Trophoblast cell (in vitro differentiated cells and primary cell): ENCODE data around the gene KCNMA1.
A peak's percentile ranks its signal among the peaks of the same experiment; 100 is the strongest.

ENCODE experiments used
- DNase-seq, 2 donors: peaks; one replicate each; pipeline ENCODE4 v3.0.0-alpha.2; 2016
- H2AFZ ChIP-seq: 2 replicates; pipeline ENCODE4 v1.6.1; 2013; ENCODE audit warnings: low read length, moderate library complexity, mild to moderate bottlenecking; ENCODE audit not compliant: insufficient read depth, poor library complexity
- H2AK5ac ChIP-seq: 2 replicates; pipeline ENCODE4 v1.6.1; 2013; ENCODE audit warnings: mild to moderate bottlenecking, low read length
- H2BK120ac ChIP-seq: 2 replicates; pipeline ENCODE4 v1.6.1; 2013; ENCODE audit warnings: low read length, mild to moderate bottlenecking, moderate library complexity; ENCODE audit not compliant: insufficient read depth, poor library complexity
- H2BK12ac ChIP-seq: 2 replicates; pipeline ENCODE4 v1.6.1; 2013; ENCODE audit warnings: mild to moderate bottlenecking, low read length, moderate library complexity
- H2BK5ac ChIP-seq: 2 replicates; pipeline ENCODE4 v1.6.1; 2013; ENCODE audit warnings: low read length, low read depth, moderate library complexity, mild to moderate bottlenecking; ENCODE audit not compliant: poor library complexity
- H3K14ac ChIP-seq: 2 replicates; pipeline ENCODE4 v1.6.1; 2013; ENCODE audit warnings: mild to moderate bottlenecking, low read length
- H3K18ac ChIP-seq: 2 replicates; pipeline ENCODE4 v1.6.1; 2013; ENCODE audit warnings: mild to moderate bottlenecking, low read length
- H3K23ac ChIP-seq: 2 replicates; pipeline ENCODE4 v1.6.1; 2013; ENCODE audit warnings: low read length
- H3K27ac ChIP-seq: 2 replicates; pipeline ENCODE4 v1.5.1; 2013; ENCODE audit warnings: low read depth, mild to moderate bottlenecking, inconsistent platforms, low read length, moderate library complexity
- H3K27me3 ChIP-seq: 2 replicates; pipeline ENCODE4 v1.6.1; 2013; ENCODE audit warnings: inconsistent platforms, mild to moderate bottlenecking, low read length, moderate library complexity; ENCODE audit not compliant: insufficient read depth
- H3K36me3 ChIP-seq, 2 experiments: 1 replicate in 1 of 2; 2 replicates in 1 of 2; pipeline ENCODE4 v1.6.1; 2013; ENCODE audit warnings: low read length in 2 of 2, mild to moderate bottlenecking in 2 of 2, moderate library complexity in 1 of 2; ENCODE audit not compliant: insufficient read depth in 2 of 2, control insufficient read depth in 1 of 2
- H3K4ac ChIP-seq: 2 replicates; pipeline ENCODE4 v1.6.1; 2013; ENCODE audit warnings: low read depth, mild to moderate bottlenecking, low read length, moderate library complexity
- H3K4me1 ChIP-seq, 2 experiments: 1 replicate in 1 of 2; 2 replicates in 1 of 2; pipeline ENCODE4 v1.6.1; 2013; ENCODE audit warnings: low read length in 2 of 2, mild to moderate bottlenecking in 2 of 2, moderate library complexity in 1 of 2; ENCODE audit not compliant: insufficient read depth in 2 of 2, control insufficient read depth in 1 of 2
- H3K4me2 ChIP-seq: 2 replicates; pipeline ENCODE4 v1.6.1; 2013; ENCODE audit warnings: inconsistent platforms, mild to moderate bottlenecking, low read length, moderate library complexity
- H3K4me3 ChIP-seq: 2 replicates; pipeline ENCODE4 v1.5.1; 2013; ENCODE audit warnings: mild to moderate bottlenecking, low read depth, low read length, inconsistent platforms
- H3K79me1 ChIP-seq: one replicate; pipeline ENCODE4 v1.6.1; 2013; ENCODE audit warnings: low read length
- H3K79me2 ChIP-seq: 2 replicates; pipeline ENCODE4 v1.6.1; 2013; ENCODE audit warnings: low read length, mild to moderate bottlenecking; ENCODE audit not compliant: control insufficient read depth, insufficient read depth, poor library complexity
- H3K9ac ChIP-seq: 2 replicates; pipeline ENCODE4 v1.6.1; 2013; ENCODE audit warnings: mild to moderate bottlenecking, low read length
- H3K9me3 ChIP-seq: 2 replicates; pipeline ENCODE4 v1.6.1; 2013; ENCODE audit warnings: low read depth, mild to moderate bottlenecking, control low read depth, inconsistent platforms, low read length; ENCODE audit not compliant: insufficient read depth
- H4K12ac ChIP-seq: 2 replicates; pipeline ENCODE4 v1.6.1; 2013; ENCODE audit warnings: low read depth, mild to moderate bottlenecking, low read length, moderate library complexity
- H4K8ac ChIP-seq: 2 replicates; pipeline ENCODE4 v1.6.1; 2013; ENCODE audit warnings: low read depth, mild to moderate bottlenecking, low read length, moderate library complexity
- H4K91ac ChIP-seq: one replicate; pipeline ENCODE4 v1.6.1; 2013; ENCODE audit warnings: low read depth, mild to moderate bottlenecking, low read length, moderate library complexity
- WGBS: extraction: QIAGEN DNeasy Blood & Tissue Kit; methylation state at CpG from one replicate; pipeline ENCODE4 v1.1.7; 2013; ENCODE audit warnings: missing lambda C conversion rate; ENCODE audit not compliant: insufficient read length, insufficient coverage; ENCODE audit errors: extremely low coverage; 5-methylcytosine and 5-hydroxymethylcytosine counted together

Gene KCNMA1

DNA sequence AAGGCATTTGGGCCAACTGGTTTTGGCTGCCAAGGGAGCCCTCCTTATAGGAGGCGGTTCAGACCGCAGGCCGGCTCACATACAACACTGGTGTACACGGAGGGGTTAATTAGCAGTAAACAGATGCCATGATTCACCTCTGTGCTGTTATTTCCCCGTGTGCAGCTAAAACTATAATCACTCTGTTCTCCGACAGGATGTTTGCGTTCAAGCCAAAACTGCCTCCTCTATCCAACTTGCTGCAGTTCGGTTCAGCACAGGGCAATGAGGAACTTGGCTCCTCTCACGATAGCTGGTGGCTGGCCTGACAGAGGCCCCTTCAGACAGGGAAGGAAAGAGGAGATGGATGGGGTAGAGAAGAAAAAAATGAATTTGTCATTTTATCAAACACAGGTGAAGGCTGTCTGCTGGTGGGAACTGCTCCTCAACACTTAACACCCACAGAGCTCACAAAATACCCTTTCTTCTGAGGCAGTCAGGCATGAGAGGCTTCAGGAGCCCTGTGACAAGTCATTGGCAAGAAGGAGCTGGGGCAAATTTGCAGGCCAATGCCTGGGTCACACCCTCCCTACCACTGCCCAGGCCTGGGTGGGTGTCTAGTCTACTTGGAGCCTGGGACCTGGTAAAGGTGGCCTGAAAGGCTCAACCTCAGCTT, 24.0 kb downstream of the KCNMA1 start:
- WGBS: no CpG with 5 or more reads among the region's 9 CpGs
- H2AFZ ChIP-seq: no peak overlapping the region
- no peaks in the 10 kb centered on the region for H3K27me3 ChIP-seq
- no peak overlapping the region for H2BK120ac ChIP-seq
- no peak overlapping the region for H3K18ac ChIP-seq
- H2BK5ac ChIP-seq: no peak overlapping the region
- H3K9ac ChIP-seq: no peak overlapping the region
- no peak overlapping the region for H3K27ac ChIP-seq
- H2BK12ac ChIP-seq: no peak overlapping the region
- no peaks in the 10 kb centered on the region for H3K79me2 ChIP-seq
- H4K8ac ChIP-seq: no peak overlapping the region
- H3K4me1 ChIP-seq: peaks cover 22 to 24% of the 10 kb centered on the region in 2 experiments
- no peak overlapping the region for H3K23ac ChIP-seq
- peaks cover 4 to 5% of the 10 kb centered on the region in 2 experiments for H3K36me3 ChIP-seq
- no peak overlapping the region for H4K12ac ChIP-seq
- DNase-seq: no peak
- H3K4ac ChIP-seq: no peak overlapping the region
- H3K4me2 ChIP-seq: no peak overlapping the region
- no peak overlapping the region for H3K14ac ChIP-seq
- no peak overlapping the region for H2AK5ac ChIP-seq
- no peaks in the 10 kb centered on the region for H3K9me3 ChIP-seq
- H4K91ac ChIP-seq: no peak overlapping the region
- H3K79me1 ChIP-seq: no peaks in the 10 kb centered on the region
- no peak overlapping the region for H3K4me3 ChIP-seq

DNA sequence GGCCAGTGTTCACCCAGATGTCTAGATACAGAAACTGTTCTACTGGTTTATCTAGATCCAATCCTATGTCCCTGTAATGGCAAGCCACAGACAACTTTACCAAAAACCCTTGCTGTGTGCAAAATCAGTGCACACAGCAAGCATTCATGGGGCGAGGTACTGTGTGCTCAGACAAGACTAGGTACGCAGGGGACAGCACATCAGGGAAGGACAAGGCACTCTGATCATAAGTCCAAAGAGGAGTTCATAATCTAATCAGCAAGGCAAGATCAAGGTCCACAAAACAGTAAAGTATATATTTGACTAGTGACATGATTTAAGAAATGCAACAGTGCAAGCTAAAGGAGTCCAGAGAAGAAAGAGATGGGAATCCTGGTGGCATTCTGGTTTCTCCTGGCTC, 25.9 kb downstream of the KCNMA1 start:
- Histone ChIP-seq H3K79me2 (peaks cover 4% of the 10 kb centered on the region), H3K4me2 (no peak overlapping the region), H3K4me3 (no peak overlapping the region), H3K23ac (no peak overlapping the region), H3K79me1 (peaks cover 3% of the 10 kb centered on the region), H3K18ac (no peak overlapping the region), H3K4ac (no peak overlapping the region), H3K27ac (no peak overlapping the region), H3K36me3 (peaks cover 4 to 5% of the 10 kb centered on the region in 2 experiments), H3K27me3 (no peaks in the 10 kb centered on the region), H3K4me1 (peaks cover 38 to 41% of the 10 kb centered on the region in 2 experiments), H4K91ac (no peak overlapping the region), H2BK5ac (no peak overlapping the region), H3K9me3 (no peaks in the 10 kb centered on the region), H2AK5ac (no peak overlapping the region), H2BK12ac (no peak overlapping the region), H2BK120ac (no peak overlapping the region), H3K14ac (no peak overlapping the region), H2AFZ (no peak overlapping the region), H4K8ac (no peak overlapping the region), H4K12ac (no peak overlapping the region), H3K9ac (no peak overlapping the region)
- DNase-seq: no peak
- WGBS: no CpG with 5 or more reads among the region's 2 CpGs

DNA sequence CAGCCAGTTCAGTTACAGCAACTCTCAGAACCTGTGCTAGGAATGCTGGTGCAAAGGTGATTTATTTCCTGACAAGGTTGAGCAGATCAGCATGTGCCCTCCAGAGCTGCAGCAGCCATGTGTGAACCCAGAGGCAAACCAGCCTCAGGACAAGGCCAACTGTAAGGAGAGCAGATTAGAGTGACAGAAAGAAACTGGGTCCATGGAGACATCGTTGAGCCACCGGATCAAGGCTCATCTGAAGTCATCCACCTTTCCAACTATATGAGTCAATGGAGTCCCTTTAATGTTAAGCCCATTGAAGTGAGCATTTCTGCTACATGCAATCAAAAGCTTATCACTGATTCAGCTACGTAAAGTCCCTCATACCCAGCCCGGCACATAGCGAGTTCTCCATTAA, 26.4 kb downstream of the KCNMA1 start:
- no peak overlapping the region for H3K4me3 ChIP-seq
- no CpG with 5 or more reads among the region's 5 CpGs for WGBS

DNA sequence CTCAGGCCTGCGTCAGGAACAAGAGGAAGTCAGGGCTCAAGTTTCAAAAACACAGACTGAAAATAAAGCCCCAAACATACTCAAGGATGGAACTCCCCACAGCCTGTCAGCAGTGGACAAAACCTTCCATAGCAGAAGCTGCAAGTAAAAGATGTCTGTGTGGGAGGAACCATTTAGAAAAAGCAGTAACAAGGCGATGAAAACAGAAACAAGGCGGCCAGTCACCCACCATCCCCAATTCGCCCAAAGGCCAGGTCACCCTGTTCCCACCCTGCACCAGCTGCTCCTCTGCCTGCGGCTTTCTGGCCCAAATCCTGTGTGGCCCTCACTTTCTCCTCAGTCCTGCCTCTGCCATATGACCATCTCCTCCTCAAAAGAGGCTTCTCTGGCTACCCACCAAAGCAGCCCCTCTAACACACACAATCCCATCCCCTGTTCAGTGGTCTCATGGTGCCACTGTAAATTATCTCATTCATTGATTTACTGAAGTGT, 27.8 kb downstream of the KCNMA1 start:
- Histone ChIP-seq H3K36me3 (peaks cover 4 to 5% of the 10 kb centered on the region in 2 experiments), H3K27me3 (no peaks in the 10 kb centered on the region), H2BK120ac (no peak overlapping the region), H3K4ac (no peak overlapping the region), H3K18ac (peak overlapping the region; percentile 25), H3K4me2 (no peak overlapping the region), H3K27ac (no peak overlapping the region), H3K79me1 (peaks cover 6% of the 10 kb centered on the region), H4K8ac (no peak overlapping the region), H3K4me3 (no peak overlapping the region), H2BK12ac (no peak overlapping the region), H2AFZ (no peak overlapping the region), H2BK5ac (no peak overlapping the region), H2AK5ac (no peak overlapping the region), H3K79me2 (peaks cover 6% of the 10 kb centered on the region), H3K23ac (no peak overlapping the region), H3K9me3 (no peaks in the 10 kb centered on the region), H4K91ac (no peak overlapping the region), H3K9ac (no peak overlapping the region), H4K12ac (no peak overlapping the region), H3K14ac (no peak overlapping the region), H3K4me1 (peaks cover 47 to 49% of the 10 kb centered on the region in 2 experiments)
- WGBS: no CpG with 5 or more reads among the region's 5 CpGs
- DNase-seq: no peak

More for the DNA sequence above, 26.4 kb downstream of the KCNMA1 start:
- Histone ChIP-seq H3K23ac (no peak overlapping the region), H2BK5ac (no peak overlapping the region), H3K4me1 (peaks cover 40 to 43% of the 10 kb centered on the region in 2 experiments), H3K18ac (no peak overlapping the region), H4K8ac (no peak overlapping the region), H3K9ac (no peak overlapping the region), H3K4me2 (no peak overlapping the region), H2AFZ (no peak overlapping the region), H3K79me1 (peaks cover 3% of the 10 kb centered on the region), H3K79me2 (peaks cover 4% of the 10 kb centered on the region), H3K27me3 (no peaks in the 10 kb centered on the region), H3K4ac (no peak overlapping the region), H2BK12ac (no peak overlapping the region), H2AK5ac (no peak overlapping the region), H3K9me3 (no peaks in the 10 kb centered on the region), H3K27ac (no peak overlapping the region), H4K12ac (no peak overlapping the region), H2BK120ac (no peak overlapping the region), H3K36me3 (peaks cover 4 to 5% of the 10 kb centered on the region in 2 experiments), H4K91ac (no peak overlapping the region), H3K14ac (no peak overlapping the region)
- no peak for DNase-seq
